Stomach (tissue), 9 donors: ENCODE results near the gene OPCML. TPM values are rescaled to one million over a fixed set of nuclear protein-coding genes. Genes with fewer than 3 reads are reported as not detected.

Experiments used
- DNase-seq, 2 donors: peaks; one replicate each; pipeline versions ENCODE4 v3.0.0 to v3.0.0-alpha.2; 2013 to 2019
- H3K27ac ChIP-seq, 5 donors: fragments of 200-600 bp in 4 of 5; sonication (generic) in 4 of 5; one replicate each; pipeline ENCODE4 v1.5.1; 2013 to 2019; ENCODE audit warnings: mild to moderate bottlenecking in 1 of 5, moderate library complexity in 1 of 5
- H3K27me3 ChIP-seq, 3 donors: fragments of 200-600 bp; sonication (generic); one replicate each; pipeline ENCODE4 v1.5.1; 2017 to 2019; ENCODE audit warnings: mixed run types in 1 of 3
- H3K36me3 ChIP-seq, 4 donors: fragments of 200-600 bp; sonication (generic); 1 replicate in 3 of 4; 2 replicates in 1 of 4; pipeline ENCODE4 v1.5.1; 2016 to 2019
- H3K4me1 ChIP-seq, 4 donors: fragments of 200-600 bp; sonication (generic); one replicate each; pipeline ENCODE4 v1.5.1; 2016 to 2019
- H3K4me3 ChIP-seq, 4 donors: fragments of 200-600 bp; sonication (generic) in 3 of 4; one replicate each; pipeline ENCODE4 v1.5.1; 2016 to 2019; ENCODE audit warnings: mild to moderate bottlenecking in 1 of 4
- H3K9me3 ChIP-seq, 4 donors: fragments of 200-600 bp; sonication (generic); one replicate each; pipeline ENCODE4 v1.5.1; 2016 to 2019
- EP300 ChIP-seq: sonication (generic); formaldehyde crosslinking; IDR thresholded peaks from one replicate; pipeline ENCODE4 v1.6.1; 2017; ENCODE audit warnings: antibody characterized with exemption
- POLR2A ChIP-seq, 4 donors: fragments of 450-650 bp; IDR thresholded peaks; one replicate each; pipeline ENCODE4 v1.6.1; 2016; ENCODE audit warnings: antibody characterized with exemption in 4 of 4, control low read depth in 2 of 4, mild to moderate bottlenecking in 1 of 4, moderate library complexity in 1 of 4
- POLR2AphosphoS5 ChIP-seq, 3 donors: sonication (generic); formaldehyde crosslinking; IDR thresholded peaks; one replicate each; pipeline ENCODE4 v1.6.1; 2016; ENCODE audit warnings: antibody characterized with exemption in 3 of 3
- WGBS, 5 donors: extraction: QIAGEN DNeasy Blood & Tissue Kit in 3 of 5; methylation state at CpG; one replicate each; pipeline versions ENCODE4 v1.1.5 to v1.1.7; 2013 to 2018; 5-methylcytosine and 5-hydroxymethylcytosine counted together
- intact Hi-C: fragments of 100-400 bp; cut with DNase I; formaldehyde crosslinking; loops from one replicate; pipeline ENCODE4 v1.15.1; 2023; ENCODE audit warnings: low total_unique reads
- polyA plus RNA-seq, 3 donors: library from polyadenylated mRNA; stranded (reverse); fragments of 200-250 nt; gene quantifications; one replicate each; pipeline ENCODE4 v1.2.3, GENCODE V29; 2013
- total RNA-seq, 5 donors: library from RNA; depleted of rRNA; stranded (reverse); fragments of >200 nt; gene quantifications; one replicate each; pipeline versions ENCODE4 v1.1.0 to v1.2.3, GENCODE V29; 2014 to 2016
- TF ChIP-seq, protein P1 (sequence below), 7 experiments: fragments of 450-650 bp in 4 of 7; fragments of 200-600 bp in 3 of 7; sonication (generic) in 3 of 7; IDR thresholded peaks; one replicate each; pipeline ENCODE4 v1.5.1; 2016 to 2019; ENCODE audit warnings: antibody characterized with exemption in 7 of 7, control low read depth in 2 of 7, mild to moderate bottlenecking in 1 of 7
- donor health status: healthy with polysubstance abuse.
- donor health status: Bipolar disorder and iron deficiency.
- donor health status: healthy.

OPCML gene
- total and polyA plus RNA-seq, 8 donors, result 0.03 to 0.92 (median 0.55) TPM; not detected in 3

DNA sequence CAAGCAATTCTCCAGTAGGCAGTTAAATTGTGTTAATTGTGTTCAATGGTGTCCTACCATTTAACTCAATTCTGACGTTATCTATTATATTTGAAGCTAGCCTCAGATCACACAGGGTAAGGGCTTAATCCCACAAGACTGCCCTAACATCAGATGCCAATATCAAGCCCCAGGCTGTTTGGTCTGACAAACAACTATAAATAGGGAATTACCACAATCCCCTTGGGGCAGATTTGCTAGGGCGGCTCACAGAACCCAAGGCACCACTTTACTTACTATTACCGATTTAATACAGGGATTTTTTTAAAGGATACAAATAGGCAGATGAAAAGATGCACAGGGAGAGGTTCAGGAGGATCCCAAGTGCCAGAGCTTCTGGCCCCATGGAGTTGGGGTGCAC, 678.4 kb downstream of the OPCML start:
- no peak for DNase-seq
- H3K36me3 ChIP-seq, result no peaks in the 10 kb centered on the region
- H3K27me3 ChIP-seq, result no peaks in the 10 kb centered on the region
- no peak overlapping the region for H3K4me3 ChIP-seq
- H3K9me3 ChIP-seq, result peaks cover 0 to 8% (median 4%) of the 10 kb centered on the region in 4 donors
- no peaks in the 10 kb centered on the region for H3K4me1 ChIP-seq
- TF ChIP-seq, protein P1, sequence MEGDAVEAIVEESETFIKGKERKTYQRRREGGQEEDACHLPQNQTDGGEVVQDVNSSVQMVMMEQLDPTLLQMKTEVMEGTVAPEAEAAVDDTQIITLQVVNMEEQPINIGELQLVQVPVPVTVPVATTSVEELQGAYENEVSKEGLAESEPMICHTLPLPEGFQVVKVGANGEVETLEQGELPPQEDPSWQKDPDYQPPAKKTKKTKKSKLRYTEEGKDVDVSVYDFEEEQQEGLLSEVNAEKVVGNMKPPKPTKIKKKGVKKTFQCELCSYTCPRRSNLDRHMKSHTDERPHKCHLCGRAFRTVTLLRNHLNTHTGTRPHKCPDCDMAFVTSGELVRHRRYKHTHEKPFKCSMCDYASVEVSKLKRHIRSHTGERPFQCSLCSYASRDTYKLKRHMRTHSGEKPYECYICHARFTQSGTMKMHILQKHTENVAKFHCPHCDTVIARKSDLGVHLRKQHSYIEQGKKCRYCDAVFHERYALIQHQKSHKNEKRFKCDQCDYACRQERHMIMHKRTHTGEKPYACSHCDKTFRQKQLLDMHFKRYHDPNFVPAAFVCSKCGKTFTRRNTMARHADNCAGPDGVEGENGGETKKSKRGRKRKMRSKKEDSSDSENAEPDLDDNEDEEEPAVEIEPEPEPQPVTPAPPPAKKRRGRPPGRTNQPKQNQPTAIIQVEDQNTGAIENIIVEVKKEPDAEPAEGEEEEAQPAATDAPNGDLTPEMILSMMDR (IDR thresholded peaks at IDR 0.05), result no peak
- no peak for TF ChIP-seq POLR2AphosphoS5 (IDR thresholded peaks at IDR 0.05)
- TF ChIP-seq EP300, result no peak
- no peak for TF ChIP-seq POLR2A (IDR thresholded peaks at IDR 0.05)
- H3K27ac ChIP-seq, result no peak overlapping the region
- 77 to 94% (median 91%) methylated on average over 3 of the region's 3 CpGs for WGBS, 5 donors
- intact Hi-C loops, result no loop called here

DNA sequence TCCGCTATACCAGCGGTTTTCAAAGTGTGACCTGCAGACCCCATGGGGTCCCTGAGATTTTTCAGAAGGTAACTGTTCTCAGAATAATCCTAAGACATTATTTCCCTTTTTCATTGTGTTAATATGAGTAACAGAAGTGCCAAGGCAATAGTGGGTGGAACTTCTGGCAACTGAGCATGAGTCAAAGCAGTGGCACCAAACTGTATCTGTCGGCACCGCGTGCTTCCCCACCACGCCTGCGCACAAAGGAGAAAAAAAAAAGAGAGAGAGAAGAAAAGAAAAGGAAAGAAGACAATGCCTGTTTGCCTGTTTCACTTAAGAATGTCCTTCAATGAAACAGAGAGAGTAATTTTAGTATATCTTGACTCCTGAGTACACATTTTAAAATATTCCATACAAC, 679.9 kb downstream of the OPCML start:
- H3K9me3 ChIP-seq, result peaks cover 0 to 8% (median 4%) of the 10 kb centered on the region in 4 donors
- H3K27ac ChIP-seq, result no peak overlapping the region
- TF ChIP-seq POLR2AphosphoS5 (IDR thresholded peaks at IDR 0.05) (no peak), EP300 (no peak), POLR2A (IDR thresholded peaks at IDR 0.05) (no peak)
- TF ChIP-seq, protein P1 (IDR thresholded peaks at IDR 0.05), result no peak
- no peaks in the 10 kb centered on the region for H3K27me3 ChIP-seq
- DNase-seq, result no peak
- H3K36me3 ChIP-seq, result no peaks in the 10 kb centered on the region
- WGBS, 5 donors, result 80 to 94% (median 92%) methylated on average over 7 of the region's 7 CpGs
- H3K4me3 ChIP-seq, result no peak overlapping the region
- intact Hi-C loops, result no loop called here
- H3K4me1 ChIP-seq, result no peaks in the 10 kb centered on the region

DNA sequence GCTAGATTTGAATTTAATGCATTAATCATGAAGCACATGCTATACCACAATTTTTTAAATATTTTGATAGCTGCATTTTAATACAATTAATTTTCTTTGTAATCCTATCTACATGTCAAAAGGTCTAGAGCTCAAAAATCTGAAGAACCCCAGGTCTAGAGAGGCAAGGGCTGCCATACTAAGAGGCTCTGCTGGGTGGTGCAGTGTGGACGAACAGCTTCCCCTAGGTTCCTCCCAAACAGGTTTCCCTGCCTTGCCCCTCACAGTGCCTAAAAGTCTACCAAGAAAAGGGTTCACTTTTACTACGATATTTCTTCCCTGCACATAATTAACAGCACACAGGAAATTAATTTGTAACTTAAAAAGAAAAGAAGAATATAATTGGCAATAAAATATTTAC, 681.1 kb downstream of the OPCML start:
- no peaks in the 10 kb centered on the region for H3K4me1 ChIP-seq
- H3K9me3 ChIP-seq, result peaks cover 0 to 8% (median 4%) of the 10 kb centered on the region in 4 donors
- TF ChIP-seq POLR2A (IDR thresholded peaks at IDR 0.05), result no peak
- no peak for TF ChIP-seq POLR2AphosphoS5 (IDR thresholded peaks at IDR 0.05)
- TF ChIP-seq, protein P1 (IDR thresholded peaks at IDR 0.05), result no peak
- TF ChIP-seq EP300, result no peak
- no peak for DNase-seq
- H3K4me3 ChIP-seq, result no peak overlapping the region
- H3K27me3 ChIP-seq, result no peaks in the 10 kb centered on the region
- intact Hi-C loops, result no loop called here
- 78 to 94% (median 88%) methylated on average over 2 of the region's 2 CpGs for WGBS, 5 donors
- H3K27ac ChIP-seq, result no peak overlapping the region
- H3K36me3 ChIP-seq, result no peaks in the 10 kb centered on the region

DNA sequence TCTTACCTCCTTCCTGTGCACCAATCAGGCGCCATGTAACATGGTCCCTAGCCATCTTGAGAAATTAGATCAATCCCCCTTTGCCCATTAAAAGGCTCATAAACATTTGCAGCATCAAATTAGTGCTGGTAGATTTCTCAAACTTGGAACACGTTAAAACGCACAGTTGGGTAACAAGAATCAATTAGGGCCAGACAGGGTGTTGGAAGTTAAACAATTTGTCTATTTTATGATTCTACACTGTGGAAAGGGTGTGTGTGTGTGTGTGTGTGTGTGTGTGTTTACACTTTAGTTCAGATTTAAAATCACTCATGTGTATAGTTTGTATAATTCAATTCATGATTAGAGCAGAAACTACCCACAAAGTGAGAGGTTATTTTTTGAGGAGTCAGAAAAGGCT, 682.0 kb downstream of the OPCML start:
- TF ChIP-seq, protein P1 (IDR thresholded peaks at IDR 0.05), result no peak
- TF ChIP-seq POLR2A (IDR thresholded peaks at IDR 0.05), result no peak
- Histone ChIP-seq H3K27me3 (no peaks in the 10 kb centered on the region), H3K4me3 (no peak overlapping the region), H3K27ac (no peak overlapping the region), H3K4me1 (no peaks in the 10 kb centered on the region), H3K36me3 (no peaks in the 10 kb centered on the region), H3K9me3 (peaks cover 0 to 5% (median 1%) of the 10 kb centered on the region in 4 donors)
- intact Hi-C loops, result no loop called here
- DNase-seq, result no peak
- 78 to 90% (median 81%) methylated on average over 3 of the region's 3 CpGs for WGBS, 5 donors
